AG04450 (cell line): ENCODE results near the gene CCL23. TPM values are rescaled to one million over a fixed set of nuclear protein-coding genes. Genes with fewer than 3 reads are reported as not detected.

Source experiments
- CTCF ChIA-PET: fragments of 300-600, 350-600 bp; formaldehyde crosslinking; extraction: SDS; loops from one replicate; lab custom pipeline; 2022; ENCODE audit warnings: antibody characterized with exemption, inconsistent platforms; lab: Charles Lee
- POLR2A ChIA-PET: fragments of 350-600 bp; formaldehyde crosslinking; extraction: SDS; loops from one replicate; lab custom pipeline; 2021; ENCODE audit warnings: antibody characterized with exemption, inconsistent platforms; lab: Yijun Ruan, JAX
- DNase-seq: peaks from one replicate; pipeline ENCODE4 v3.0.0-alpha.2; 2011; ENCODE audit warnings: low read depth, low spot score
- H3K27ac ChIP-seq: one replicate; pipeline ENCODE4 v1.5.1; 2012; ENCODE audit warnings: low read depth, low read length, control low read depth
- H3K27me3 ChIP-seq: one replicate; pipeline ENCODE4 v1.6.0; 2012; ENCODE audit warnings: low read length; ENCODE audit not compliant: control insufficient read depth, insufficient read depth
- H3K4me3 ChIP-seq: 2 replicates; pipeline ENCODE4 v1.5.1; 2011; ENCODE audit warnings: mild to moderate bottlenecking, low read depth, low read length, control low read depth
- H3K9me3 ChIP-seq: 2 replicates; pipeline ENCODE4 v1.5.1; 2012; ENCODE audit warnings: low read length; ENCODE audit not compliant: control insufficient read depth, insufficient read depth
- polyA plus RNA-seq: library from polyadenylated mRNA; depleted of rRNA; stranded (reverse); fragments of >200 nt; gene quantifications from 2 replicates; pipeline ENCODE4 v1.2.3, GENCODE V29; 2011
- TF ChIP-seq, protein P1 (sequence below): IDR thresholded peaks from 2 replicates; pipeline ENCODE4 v1.5.1; 2011; ENCODE audit warnings: low read depth, low read length, control low read depth, inconsistent platforms

The CCL23 gene
- polyA plus RNA-seq, 1 experiment, result not detected

DNA sequence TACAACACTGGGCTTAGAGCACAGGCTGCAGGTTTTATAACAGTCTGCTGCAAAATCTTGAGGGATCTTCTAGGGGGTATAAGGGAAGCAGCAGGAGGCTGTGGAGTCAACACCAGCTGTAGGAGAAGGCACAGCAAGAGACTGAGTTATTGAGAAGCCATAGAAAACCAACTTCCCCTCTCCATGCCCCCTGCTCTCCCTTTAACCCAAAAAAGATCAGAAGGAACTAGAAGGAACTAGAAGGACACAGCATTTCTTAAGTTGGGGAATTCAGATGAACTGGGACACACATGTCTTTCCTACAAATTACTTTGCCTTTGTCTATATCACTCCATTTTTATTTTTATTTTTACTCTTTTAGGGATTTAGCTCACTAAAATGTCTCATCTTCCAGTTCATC lies 40.1 kb upstream of the CCL23 start:
- H3K4me3 ChIP-seq, result no peak overlapping the region
- DNase-seq, result no peak
- no peak overlapping the region for H3K27ac ChIP-seq
- no peaks in the 10 kb centered on the region for H3K9me3 ChIP-seq
- TF ChIP-seq, protein P1, sequence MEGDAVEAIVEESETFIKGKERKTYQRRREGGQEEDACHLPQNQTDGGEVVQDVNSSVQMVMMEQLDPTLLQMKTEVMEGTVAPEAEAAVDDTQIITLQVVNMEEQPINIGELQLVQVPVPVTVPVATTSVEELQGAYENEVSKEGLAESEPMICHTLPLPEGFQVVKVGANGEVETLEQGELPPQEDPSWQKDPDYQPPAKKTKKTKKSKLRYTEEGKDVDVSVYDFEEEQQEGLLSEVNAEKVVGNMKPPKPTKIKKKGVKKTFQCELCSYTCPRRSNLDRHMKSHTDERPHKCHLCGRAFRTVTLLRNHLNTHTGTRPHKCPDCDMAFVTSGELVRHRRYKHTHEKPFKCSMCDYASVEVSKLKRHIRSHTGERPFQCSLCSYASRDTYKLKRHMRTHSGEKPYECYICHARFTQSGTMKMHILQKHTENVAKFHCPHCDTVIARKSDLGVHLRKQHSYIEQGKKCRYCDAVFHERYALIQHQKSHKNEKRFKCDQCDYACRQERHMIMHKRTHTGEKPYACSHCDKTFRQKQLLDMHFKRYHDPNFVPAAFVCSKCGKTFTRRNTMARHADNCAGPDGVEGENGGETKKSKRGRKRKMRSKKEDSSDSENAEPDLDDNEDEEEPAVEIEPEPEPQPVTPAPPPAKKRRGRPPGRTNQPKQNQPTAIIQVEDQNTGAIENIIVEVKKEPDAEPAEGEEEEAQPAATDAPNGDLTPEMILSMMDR, result no peak
- no peaks in the 10 kb centered on the region for H3K27me3 ChIP-seq
- ChIA-PET POLR2A (no interaction called here), CTCF (interaction anchor here (1.8 kb wide), 1 partner anchor 15 kb away, joined by 5 read pairs; no protein-coding TSS in a partner anchor)

DNA sequence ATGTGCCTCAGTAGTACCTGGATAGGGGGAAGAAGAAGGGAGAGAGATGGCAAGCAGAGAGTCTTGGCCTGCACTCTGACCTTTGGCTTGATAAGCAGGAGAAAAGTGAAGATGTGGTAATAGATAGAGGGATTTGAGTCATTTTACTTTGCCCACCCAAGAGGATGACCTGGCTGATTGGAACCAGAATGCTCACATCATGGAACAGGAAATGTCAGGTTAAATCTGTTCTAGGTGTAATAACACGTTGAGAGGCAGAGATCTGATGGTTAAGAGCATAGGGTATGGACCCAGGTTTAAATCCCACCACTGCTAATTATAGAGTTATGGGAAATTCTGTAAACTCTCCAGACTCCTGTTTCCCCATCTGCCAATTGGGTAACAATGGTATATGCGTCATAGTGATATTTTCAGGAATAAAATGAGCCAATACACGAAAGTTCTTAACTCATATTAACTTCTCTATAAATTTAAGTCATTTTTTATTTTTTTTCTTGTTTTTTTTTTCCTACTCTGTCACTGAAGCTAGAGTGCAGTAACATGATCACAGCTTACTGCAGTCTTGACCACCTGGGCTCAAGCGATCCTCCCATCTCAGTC lies 38.2 kb upstream of the CCL23 start:
- ChIA-PET CTCF (no interaction called here), POLR2A (no interaction called here)
- TF ChIP-seq, protein P1, result no peak
- Histone ChIP-seq H3K27ac (no peak overlapping the region), H3K9me3 (no peaks in the 10 kb centered on the region), H3K27me3 (no peaks in the 10 kb centered on the region), H3K4me3 (no peak overlapping the region)
- no peak for DNase-seq

DNA sequence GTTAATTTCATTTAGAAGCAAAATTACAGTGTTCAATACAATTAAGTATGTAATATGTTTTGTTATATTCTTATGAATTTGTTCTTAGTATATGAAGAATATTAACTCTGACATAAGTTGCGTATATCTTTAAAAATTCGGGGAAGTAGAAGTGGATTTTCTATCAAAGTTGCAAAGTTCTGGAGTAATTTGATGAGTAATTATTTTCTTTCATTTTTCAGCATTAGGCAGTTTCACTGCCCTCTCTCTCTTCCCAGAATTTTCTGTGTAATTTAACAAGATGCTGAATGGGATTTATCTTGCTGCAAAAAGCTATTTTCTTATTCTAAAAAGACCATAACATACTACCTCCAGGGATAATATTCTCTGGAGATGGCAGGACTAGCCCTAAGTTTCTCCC lies 37.4 kb upstream of the CCL23 start:
- H3K9me3 ChIP-seq, result no peaks in the 10 kb centered on the region
- H3K27ac ChIP-seq, result no peak overlapping the region
- CTCF ChIA-PET, result no interaction called here
- no peak for DNase-seq
- no peak overlapping the region for H3K4me3 ChIP-seq
- TF ChIP-seq, protein P1, result no peak
- POLR2A ChIA-PET, result no interaction called here
- no peaks in the 10 kb centered on the region for H3K27me3 ChIP-seq

DNA sequence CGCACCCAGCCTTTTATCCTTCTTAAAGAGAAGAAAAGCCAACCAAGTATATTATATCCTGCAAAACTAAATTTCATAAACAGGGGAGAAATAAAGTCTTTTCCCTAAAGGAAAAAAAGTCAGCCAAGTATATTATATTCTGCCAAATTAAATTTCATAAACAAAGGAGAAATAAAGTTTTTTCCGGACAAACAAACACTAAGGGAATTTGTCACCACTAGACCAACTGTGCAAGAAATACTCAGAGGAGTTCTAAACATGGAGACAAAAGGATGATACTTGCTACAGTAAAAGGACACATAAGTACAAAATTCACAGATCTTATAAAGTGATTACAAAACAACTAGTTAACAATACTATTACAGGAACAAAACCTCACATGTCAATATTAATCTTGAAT lies 31.9 kb upstream of the CCL23 start:
- Histone ChIP-seq H3K9me3 (no peaks in the 10 kb centered on the region), H3K4me3 (no peak overlapping the region), H3K27ac (no peak overlapping the region), H3K27me3 (no peaks in the 10 kb centered on the region)
- ChIA-PET CTCF (no interaction called here), POLR2A (no interaction called here)
- TF ChIP-seq, protein P1, result no peak
- no peak for DNase-seq

DNA sequence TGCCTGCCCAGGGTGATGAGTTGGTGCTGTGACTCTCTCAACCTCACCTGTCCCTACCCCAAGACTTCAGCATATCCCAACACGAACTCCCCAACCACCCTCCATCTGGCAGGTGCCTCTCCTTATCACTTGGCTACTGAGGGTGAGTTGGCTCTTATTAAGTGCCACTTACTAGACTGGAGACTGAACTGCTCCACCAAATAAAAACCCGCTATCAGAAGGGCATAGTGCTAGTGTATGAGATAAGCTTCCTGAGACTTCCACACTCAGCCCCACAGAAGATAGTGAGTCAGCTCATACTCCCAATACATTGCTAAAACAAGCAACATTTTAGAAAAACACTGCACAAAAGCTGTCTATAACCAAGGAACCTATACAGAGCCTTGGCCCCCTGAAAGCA lies 30.3 kb upstream of the CCL23 start:
- TF ChIP-seq, protein P1, result no peak
- no peak overlapping the region for H3K27ac ChIP-seq
- no peaks in the 10 kb centered on the region for H3K27me3 ChIP-seq
- H3K4me3 ChIP-seq, result no peak overlapping the region
- no peak for DNase-seq
- CTCF ChIA-PET, result no interaction called here
- POLR2A ChIA-PET, result no interaction called here
- H3K9me3 ChIP-seq, result no peaks in the 10 kb centered on the region
